ENCODE data around the gene TBK1. TPM values are rescaled to one million over a fixed set of nuclear protein-coding genes. Genes with fewer than 3 reads are reported as not detected.

TBK1 gene
- total RNA-seq, 6 donors from 2014 or later = 12.9 to 49.0 (median 16.7) TPM

DNA sequence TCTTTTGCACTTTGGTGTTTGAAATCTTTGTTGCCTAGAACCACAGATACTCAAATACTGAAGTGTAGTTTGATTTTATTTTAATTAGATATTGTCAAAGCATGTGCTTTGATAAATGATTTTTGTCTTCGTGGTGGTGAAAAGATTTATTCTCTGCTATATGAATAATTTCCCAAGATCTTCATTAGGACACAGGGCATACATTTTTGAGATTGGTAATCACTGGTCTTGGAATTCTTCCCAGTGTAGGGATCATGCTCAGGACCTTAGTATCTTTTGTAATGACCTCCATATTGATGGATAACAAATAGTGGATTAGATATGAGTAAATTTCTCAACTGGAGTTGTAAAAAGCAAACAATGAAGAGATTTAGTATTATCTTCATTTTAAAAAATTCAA lies 28.2 kb downstream of the TBK1 start:
- no peak for TF ChIP-seq EP300 (IDR thresholded peaks at IDR 0.05)
- no peak for TF ChIP-seq POLR2A (IDR thresholded peaks at IDR 0.05)
- TF ChIP-seq CTCF (IDR thresholded peaks at IDR 0.05) = no peak
- ATAC-seq (ENCODE audit: low FRiP score in 2 of 2) (no peak), DNase-seq (no peak)
- no peak overlapping the region for H3K4me3 ChIP-seq
- no peaks in the 10 kb centered on the region for H3K27me3 ChIP-seq
- 97% methylated on average over 1 of the region's 1 CpG for WGBS, 2 donors
- peaks cover 0 to 9% (median 3%) of the 10 kb centered on the region in 4 donors for H3K9me3 ChIP-seq
- no peaks in the 10 kb centered on the region for H3K4me1 ChIP-seq
- H3K36me3 ChIP-seq = peaks cover 4 to 76% (median 26%) of the 10 kb centered on the region in 4 donors
- H3K27ac ChIP-seq = no peak overlapping the region

DNA sequence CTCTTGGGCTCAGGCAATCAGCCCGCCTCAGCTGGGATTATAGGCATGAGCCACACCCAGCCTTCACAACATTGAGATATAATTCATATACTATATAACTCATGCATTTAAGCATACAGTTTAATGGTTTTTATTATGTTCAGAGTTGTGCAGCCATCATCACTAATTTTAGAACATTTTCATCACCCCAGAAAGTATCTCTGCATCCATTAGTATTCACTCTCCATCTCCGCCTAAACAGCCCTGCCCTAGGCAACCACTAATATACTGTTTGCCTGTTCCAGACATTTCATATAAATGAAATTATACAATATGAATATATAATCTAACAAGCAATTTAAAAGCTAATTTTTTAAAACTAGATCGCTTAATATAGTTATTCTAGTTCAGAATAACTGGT lies 34.7 kb downstream of the TBK1 start:
- no peaks in the 10 kb centered on the region for H3K4me1 ChIP-seq
- no peak for TF ChIP-seq EP300 (IDR thresholded peaks at IDR 0.05)
- no peak for TF ChIP-seq POLR2AphosphoS5 (IDR thresholded peaks at IDR 0.05)
- no peak for TF ChIP-seq POLR2A (IDR thresholded peaks at IDR 0.05)
- no peak for TF ChIP-seq CTCF (IDR thresholded peaks at IDR 0.05)
- WGBS, 2 donors = 96 to 98% methylated on average over 3 of the region's 3 CpGs
- H3K27me3 ChIP-seq = no peaks in the 10 kb centered on the region
- peaks cover 20 to 97% (median 46%) of the 10 kb centered on the region in 4 donors for H3K36me3 ChIP-seq
- no peak for DNase-seq
- H3K4me3 ChIP-seq = no peak overlapping the region
- H3K9me3 ChIP-seq = no peaks in the 10 kb centered on the region
- no peak for ATAC-seq (ENCODE audit: low FRiP score in 2 of 2)
- H3K27ac ChIP-seq = no peak overlapping the region

GRCh38 chr12:64491718-64492117 lies 39.8 kb downstream of the TBK1 start:
- Histone ChIP-seq H3K4me3 (no peak overlapping the region), H3K27me3 (no peaks in the 10 kb centered on the region), H3K4me1 (peaks cover 0 to 4% (median 0%) of the 10 kb centered on the region in 4 donors), H3K9me3 (no peaks in the 10 kb centered on the region), H3K27ac (no peak overlapping the region), H3K36me3 (peaks cover 21 to 98% (median 54%) of the 10 kb centered on the region in 4 donors)
- TF ChIP-seq EP300 (IDR thresholded peaks at IDR 0.05) = no peak
- no peak for TF ChIP-seq POLR2A (IDR thresholded peaks at IDR 0.05)
- TF ChIP-seq CTCF (IDR thresholded peaks at IDR 0.05) = no peak
- no peak for TF ChIP-seq POLR2AphosphoS5 (IDR thresholded peaks at IDR 0.05)
- no peak for ATAC-seq (ENCODE audit: low FRiP score in 2 of 2)
- no peak for DNase-seq
- WGBS, 2 donors = 87 to 89% methylated on average over 1 of the region's 1 CpG

DNA sequence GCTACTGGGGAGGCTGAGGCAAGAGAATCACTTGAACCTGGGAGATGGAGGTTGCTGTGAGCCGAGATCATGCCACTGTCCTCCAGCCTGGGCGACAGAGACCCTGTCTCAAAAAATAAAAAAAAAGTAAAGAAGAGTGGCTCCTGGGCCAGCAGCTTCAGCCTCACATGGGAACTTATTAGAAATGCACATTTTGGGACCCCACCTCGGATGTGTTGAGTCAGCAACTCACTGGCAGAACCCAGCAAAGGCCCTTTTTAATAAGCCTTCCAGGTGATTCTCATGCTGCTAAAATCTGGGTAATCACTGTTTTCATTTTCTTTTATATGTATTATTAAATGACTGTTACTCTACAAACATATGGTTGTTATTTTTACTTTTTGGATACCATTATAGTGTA lies 41.6 kb downstream of the TBK1 start:
- ATAC-seq (ENCODE audit: low FRiP score in 2 of 2) = no peak
- H3K27ac ChIP-seq = no peak overlapping the region
- no peak overlapping the region for H3K4me3 ChIP-seq
- no peak for TF ChIP-seq POLR2A (IDR thresholded peaks at IDR 0.05)
- no peak for TF ChIP-seq CTCF (IDR thresholded peaks at IDR 0.05)
- H3K36me3 ChIP-seq = peaks cover 25 to 98% (median 56%) of the 10 kb centered on the region in 4 donors
- DNase-seq = no peak
- WGBS, 2 donors = 94 to 98% methylated on average over 3 of the region's 3 CpGs
- H3K4me1 ChIP-seq = peaks cover 0 to 4% (median 0%) of the 10 kb centered on the region in 4 donors
- no peaks in the 10 kb centered on the region for H3K9me3 ChIP-seq
- no peaks in the 10 kb centered on the region for H3K27me3 ChIP-seq

DNA sequence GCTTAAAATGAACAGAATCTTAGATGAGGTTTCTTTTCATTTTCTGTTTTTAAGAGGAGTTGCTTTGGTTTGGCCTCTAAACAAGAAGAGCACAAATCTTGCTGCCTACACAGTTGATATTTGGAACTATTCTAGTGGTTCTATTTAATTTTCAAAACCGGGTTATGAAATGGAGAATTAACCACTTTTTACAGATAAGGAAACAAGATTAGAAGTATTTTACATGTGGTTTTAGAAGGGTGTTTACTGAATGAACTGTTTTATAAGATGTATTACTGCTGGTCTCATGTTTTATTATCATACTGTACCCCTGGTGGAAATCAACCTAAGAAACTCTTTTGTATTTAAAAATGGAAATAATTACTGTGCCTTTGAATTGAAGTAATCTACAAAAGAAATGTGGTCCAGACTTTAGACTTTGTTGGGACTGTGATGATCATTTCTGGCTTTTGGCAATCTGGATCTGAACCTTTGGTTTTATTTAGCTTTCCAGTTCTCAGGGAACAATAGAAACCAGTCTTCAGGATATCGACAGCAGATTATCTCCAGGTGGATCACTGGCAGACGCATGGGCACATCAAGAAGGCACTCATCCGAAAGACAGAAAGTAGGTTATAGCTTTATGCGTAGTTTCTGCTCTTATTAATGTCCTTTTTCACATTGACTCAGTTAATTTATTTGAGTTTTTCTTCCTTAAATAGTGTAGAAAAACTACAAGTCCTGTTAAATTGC lies 43.2 kb downstream of the TBK1 start:
- Histone ChIP-seq H3K27me3 (no peaks in the 10 kb centered on the region), H3K4me1 (peaks cover 0 to 4% (median 0%) of the 10 kb centered on the region in 4 donors), H3K27ac (no peak overlapping the region), H3K4me3 (no peak overlapping the region), H3K9me3 (no peaks in the 10 kb centered on the region), H3K36me3 (peaks cover 22 to 98% (median 55%) of the 10 kb centered on the region in 4 donors)
- DNase-seq (no peak), ATAC-seq (ENCODE audit: low FRiP score in 2 of 2) (no peak)
- no peak for TF ChIP-seq EP300 (IDR thresholded peaks at IDR 0.05)
- no peak for TF ChIP-seq POLR2AphosphoS5 (IDR thresholded peaks at IDR 0.05)
- no peak for TF ChIP-seq CTCF (IDR thresholded peaks at IDR 0.05)
- no peak for TF ChIP-seq POLR2A (IDR thresholded peaks at IDR 0.05)
- WGBS, 2 donors = 68 to 70% methylated on average over 5 of the region's 5 CpGs

Measured in upper lobe of left lung (tissue), 6 donors.